B cell (primary cell): Measurements from ENCODE around the gene KRT37. TPM values are rescaled to one million over a fixed set of nuclear protein-coding genes. Genes with fewer than 3 reads are reported as not detected.

ENCODE experiments used
- ATAC-seq: fragments of 200-7000 bp; cut with Tn5 transposase; one replicate; pipeline ENCODE4 v1.10.0; 2021; ENCODE audit warnings: low read depth, mild to moderate bottlenecking, moderate number of reproducible peaks, moderate library complexity
- CTCF ChIA-PET: fragments of 350-600 bp; sonication (Branson Sonifier 250); formaldehyde crosslinking; loops from one replicate; lab custom pipeline; 2021; ENCODE audit warnings: antibody characterized with exemption, inconsistent platforms; lab: Charles Lee
- POLR2A ChIA-PET: fragments of 350-600 bp; sonication (Branson Sonifier 250); formaldehyde crosslinking; loops from one replicate; lab custom pipeline; 2021; ENCODE audit warnings: antibody characterized with exemption; lab: Charles Lee
- DNase-seq: peaks from one replicate; pipeline ENCODE4 v3.0.0; 2013
- H2AFZ ChIP-seq: 2 replicates; pipeline ENCODE4 v1.6.1; 2012; ENCODE audit warnings: mild to moderate bottlenecking, low read depth, low read length; ENCODE audit not compliant: insufficient read depth, poor library complexity, severe bottlenecking
- H3K27ac ChIP-seq, 2 donors: 1 replicate in 1 of 2; 2 replicates in 1 of 2; pipeline ENCODE4 v1.5.1; 2012 to 2013; ENCODE audit warnings: low read length in 2 of 2, mild to moderate bottlenecking in 2 of 2, moderate library complexity in 1 of 2
- H3K27me3 ChIP-seq, 4 experiments: fragments of 200-600 bp in 1 of 4; sonication (generic) in 1 of 4; replicated peaks in 1 of 4; 1 replicate in 2 of 4; 2 replicates in 2 of 4; pipeline versions ENCODE4 v1.6.1 to v1.7.0; 2013 to 2016; ENCODE audit warnings: low read length in 3 of 4, mild to moderate bottlenecking in 2 of 4, mixed read lengths in 1 of 4, moderate library complexity in 1 of 4; ENCODE audit not compliant: insufficient read depth in 4 of 4, control insufficient read depth in 3 of 4; ENCODE audit errors: control extremely low read depth in 1 of 4
- H3K36me3 ChIP-seq, 2 experiments: replicated peaks in 1 of 2; 1 replicate in 1 of 2; 2 replicates in 1 of 2; pipeline versions ENCODE4 v1.6.1 to v1.7.1; 2013; ENCODE audit warnings: low read length in 1 of 2; ENCODE audit not compliant: insufficient read depth in 2 of 2, control insufficient read depth in 1 of 2; ENCODE audit errors: control extremely low read depth in 1 of 2, extremely low read depth in 1 of 2
- H3K4me1 ChIP-seq, 2 donors: fragments of 200-600 bp in 1 of 2; sonication (generic) in 1 of 2; 1 replicate in 1 of 2; 2 replicates in 1 of 2; pipeline versions ENCODE4 v1.5.1 to v1.6.1; 2013 to 2017; ENCODE audit warnings: low read length in 2 of 2; ENCODE audit not compliant: control insufficient read depth in 2 of 2, insufficient read depth in 2 of 2
- H3K4me2 ChIP-seq: replicated peaks from 2 replicates; pipeline ENCODE3; 2012; ENCODE audit warnings: mild to moderate bottlenecking, low read depth, low read length; ENCODE audit not compliant: poor library complexity, severe bottlenecking
- H3K4me3 ChIP-seq, 5 experiments: fragments of 200-600 bp in 1 of 5; sonication (generic) in 1 of 5; 1 replicate in 3 of 5; 2 replicates in 2 of 5; pipeline versions ENCODE4 v1.5.1 to v1.7.0; 2011 to 2016; ENCODE audit warnings: low read length in 4 of 5, mild to moderate bottlenecking in 4 of 5, low read depth in 2 of 5, control low read depth in 1 of 5, moderate library complexity in 1 of 5; ENCODE audit not compliant: insufficient read depth in 1 of 5; ENCODE audit errors: control extremely low read depth in 1 of 5, extremely low read depth in 1 of 5
- H3K79me2 ChIP-seq: fragments of 200-600 bp; sonication (generic); one replicate; pipeline ENCODE4 v1.6.0; 2016; ENCODE audit warnings: low read length; ENCODE audit not compliant: control insufficient read depth, insufficient read depth
- H3K9ac ChIP-seq: fragments of 200-600 bp; sonication (generic); 2 replicates; pipeline ENCODE4 v1.6.1; 2017; ENCODE audit warnings: mild to moderate bottlenecking, low read length, moderate library complexity
- H3K9me3 ChIP-seq, 3 donors: one replicate each; pipeline versions ENCODE4 v1.6.1 to v1.7.1; 2013; ENCODE audit warnings: low read length in 2 of 3; ENCODE audit not compliant: control insufficient read depth in 2 of 3, insufficient read depth in 1 of 3; ENCODE audit errors: control extremely low read depth in 1 of 3
- H4K20me1 ChIP-seq: 2 replicates; pipeline ENCODE4 v1.6.0; 2012; ENCODE audit warnings: mild to moderate bottlenecking, low read length; ENCODE audit not compliant: insufficient read depth, control insufficient read depth, poor library complexity, severe bottlenecking
- H3K27ac Mint-ChIP-seq: one replicate; pipeline ENCODE4 v1.8.0; 2021; ENCODE audit warnings: mixed read lengths
- H3K27me3 Mint-ChIP-seq: one replicate; pipeline ENCODE4 v1.8.0; 2021; ENCODE audit warnings: mixed read lengths
- H3K4me1 Mint-ChIP-seq: one replicate; pipeline ENCODE4 v1.8.0; 2021; ENCODE audit warnings: mixed read lengths
- H3K4me3 Mint-ChIP-seq: one replicate; pipeline ENCODE4 v1.8.0; 2021; ENCODE audit warnings: mixed read lengths
- H3K9me3 Mint-ChIP-seq: one replicate; pipeline ENCODE4 v1.8.0; 2022; ENCODE audit warnings: mixed read lengths; ENCODE audit not compliant: insufficient read depth
- EZH2 ChIP-seq: IDR thresholded peaks from 2 replicates; pipeline ENCODE4 v1.6.1; 2012; ENCODE audit warnings: borderline replicate concordance, low read depth, mild to moderate bottlenecking, moderate library complexity, low read length; ENCODE audit not compliant: insufficient read depth, poor library complexity, severe bottlenecking
- WGBS: methylation state at CpG from one replicate; pipeline ENCODE4 v1.1.5; 2013; ENCODE audit warnings: missing lambda C conversion rate; ENCODE audit not compliant: insufficient coverage; 5-methylcytosine and 5-hydroxymethylcytosine counted together
- intact Hi-C: fragments of 100-400 bp; cut with micrococcal nuclease; formaldehyde crosslinking; loops from one replicate; pipeline ENCODE4 v1.10.0; 2022
- polyA plus RNA-seq: library from polyadenylated mRNA; depleted of rRNA; stranded (reverse); fragments of >200 nt; gene quantifications from 2 replicates; pipeline ENCODE4 v1.2.3, GENCODE V29; 2012
- total RNA-seq, 2 donors: library from RNA; stranded (reverse); fragments of 120-200 nt in 1 of 2; gene quantifications; 1 replicate in 1 of 2; 2 replicates in 1 of 2; pipeline versions ENCODE4 v1.2.3 to v1.2.4, GENCODE V29; 2013 to 2022
- TF ChIP-seq, protein P1 (sequence below): fragments of 200-600 bp; IDR thresholded peaks from one replicate; pipeline ENCODE4 v1.8.0; 2022; ENCODE audit warnings: antibody characterized with exemption, mild to moderate bottlenecking

Gene KRT37
- total and polyA plus RNA-seq, 2 donors (not counting 1 experiment from before 2014, with no cell fraction given), result not detected

GRCh38 chr17:41391535-41391934, 32.9 kb downstream of the KRT37 start:
- H3K4me2 ChIP-seq, result no peak overlapping the region
- CTCF ChIA-PET, result no interaction called here
- no peaks in the 10 kb centered on the region for H4K20me1 ChIP-seq
- TF ChIP-seq, protein P1, sequence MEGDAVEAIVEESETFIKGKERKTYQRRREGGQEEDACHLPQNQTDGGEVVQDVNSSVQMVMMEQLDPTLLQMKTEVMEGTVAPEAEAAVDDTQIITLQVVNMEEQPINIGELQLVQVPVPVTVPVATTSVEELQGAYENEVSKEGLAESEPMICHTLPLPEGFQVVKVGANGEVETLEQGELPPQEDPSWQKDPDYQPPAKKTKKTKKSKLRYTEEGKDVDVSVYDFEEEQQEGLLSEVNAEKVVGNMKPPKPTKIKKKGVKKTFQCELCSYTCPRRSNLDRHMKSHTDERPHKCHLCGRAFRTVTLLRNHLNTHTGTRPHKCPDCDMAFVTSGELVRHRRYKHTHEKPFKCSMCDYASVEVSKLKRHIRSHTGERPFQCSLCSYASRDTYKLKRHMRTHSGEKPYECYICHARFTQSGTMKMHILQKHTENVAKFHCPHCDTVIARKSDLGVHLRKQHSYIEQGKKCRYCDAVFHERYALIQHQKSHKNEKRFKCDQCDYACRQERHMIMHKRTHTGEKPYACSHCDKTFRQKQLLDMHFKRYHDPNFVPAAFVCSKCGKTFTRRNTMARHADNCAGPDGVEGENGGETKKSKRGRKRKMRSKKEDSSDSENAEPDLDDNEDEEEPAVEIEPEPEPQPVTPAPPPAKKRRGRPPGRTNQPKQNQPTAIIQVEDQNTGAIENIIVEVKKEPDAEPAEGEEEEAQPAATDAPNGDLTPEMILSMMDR, result no peak
- no peak for TF ChIP-seq EZH2
- no peak overlapping the region for H3K9ac ChIP-seq
- H3K27ac ChIP-seq, result no peak overlapping the region
- H3K4me1 ChIP-seq, result no peaks in the 10 kb centered on the region
- Mint-ChIP-seq H3K9me3 (peaks cover 7% of the 10 kb centered on the region), H3K4me3 (no peak overlapping the region), H3K27me3 (peaks cover 53% of the 10 kb centered on the region), H3K4me1 (no peaks in the 10 kb centered on the region), H3K27ac (no peak overlapping the region)
- intact Hi-C loops, result no loop called here
- ATAC-seq (no peak), DNase-seq (no peak)
- no peaks in the 10 kb centered on the region for H3K79me2 ChIP-seq
- no CpG with 5 or more reads among the region's 2 CpGs for WGBS
- H2AFZ ChIP-seq, result no peak overlapping the region
- H3K27me3 ChIP-seq, result peaks cover 0 to 10% (median 1%) of the 10 kb centered on the region in 4 experiments
- no peaks in the 10 kb centered on the region for H3K36me3 ChIP-seq
- POLR2A ChIA-PET, result no interaction called here
- peaks cover 0 to 11% (median 5%) of the 10 kb centered on the region in 3 donors for H3K9me3 ChIP-seq
- no peak overlapping the region for H3K4me3 ChIP-seq

GRCh38 chr17:41390411-41390938, 33.9 kb downstream of the KRT37 start:
- no peaks in the 10 kb centered on the region for H3K36me3 ChIP-seq
- no peak for DNase-seq
- H3K27me3 ChIP-seq, result peaks cover 0 to 10% (median 1%) of the 10 kb centered on the region in 4 experiments
- WGBS, result 77% methylated on average over 2 of the region's 7 CpGs
- CTCF ChIA-PET, result no interaction called here
- no peaks in the 10 kb centered on the region for H3K79me2 ChIP-seq
- H3K4me1 ChIP-seq, result no peaks in the 10 kb centered on the region
- peaks cover 0 to 14% (median 11%) of the 10 kb centered on the region in 3 donors for H3K9me3 ChIP-seq
- no peak overlapping the region for H3K27ac Mint-ChIP-seq
- H2AFZ ChIP-seq, result no peak overlapping the region
- H3K4me3 Mint-ChIP-seq, result no peak overlapping the region
- H3K4me3 ChIP-seq, result no peak overlapping the region
- no peaks in the 10 kb centered on the region for H3K4me1 Mint-ChIP-seq
- TF ChIP-seq EZH2, result no peak
- TF ChIP-seq, protein P1, result no peak
- H3K9me3 Mint-ChIP-seq, result peaks cover 13% of the 10 kb centered on the region
- POLR2A ChIA-PET, result no interaction called here
- intact Hi-C loops, result no loop called here
- ATAC-seq, result no peak
- H4K20me1 ChIP-seq, result no peaks in the 10 kb centered on the region
- H3K27me3 Mint-ChIP-seq, result peaks cover 49% of the 10 kb centered on the region
- H3K9ac ChIP-seq, result no peak overlapping the region
- no peak overlapping the region for H3K27ac ChIP-seq
- H3K4me2 ChIP-seq, result no peak overlapping the region
